Measurements from ENCODE around the gene BAG3.

- TF ChIP-seq CTCF (conservative IDR thresholded peaks at IDR 0.05; ENCODE audit: low read depth, low read length) (no peak), EZH2 (IDR thresholded peaks at IDR 0.05; ENCODE audit: borderline replicate concordance, low read depth, low read length, poor library complexity, severe bottlenecking) (no peak)
These were observed 42.2 kb downstream of the BAG3 start for GRCh38 chr10:119693262-119693957.
